Right atrium auricular region (tissue), 2 donors: Measurements from ENCODE around the gene MIGA1. TPM values are rescaled to one million over a fixed set of nuclear protein-coding genes. Genes with fewer than 3 reads are reported as not detected.

ENCODE experiments used
- DNase-seq: peaks from one replicate; pipeline ENCODE4 v3.0.0-alpha.2; 2019; ENCODE audit warnings: low spot score
- H3K27ac ChIP-seq, 2 donors: fragments of 200-600 bp; sonication (generic); 1 replicate in 1 of 2; 2 replicates in 1 of 2; pipeline ENCODE4 v1.5.1; 2016 to 2019
- H3K27me3 ChIP-seq, 2 donors: fragments of 200-600 bp; sonication (generic); one replicate each; pipeline versions ENCODE4 v1.5.1 to v1.6.0; 2017 to 2019
- H3K36me3 ChIP-seq: fragments of 200-600 bp; sonication (generic); one replicate; pipeline ENCODE4 v1.5.1; 2016
- H3K4me1 ChIP-seq, 2 donors: fragments of 200-600 bp; sonication (generic); one replicate each; pipeline versions ENCODE4 v1.5.1 to v1.6.0; 2017 to 2019
- H3K4me3 ChIP-seq, 2 donors: fragments of 200-600 bp; sonication (generic); 1 replicate in 1 of 2; 2 replicates in 1 of 2; pipeline ENCODE4 v1.5.1; 2017 to 2019; ENCODE audit warnings: mild to moderate bottlenecking in 1 of 2, moderate library complexity in 1 of 2
- H3K9me3 ChIP-seq, 2 donors: fragments of 200-600 bp; sonication (generic); one replicate each; pipeline ENCODE4 v1.5.1; 2019
- CTCF ChIP-seq, 2 donors: fragments of 200-600 bp; sonication (generic); IDR thresholded peaks; one replicate each; pipeline ENCODE4 v1.5.1; 2019; ENCODE audit warnings: antibody characterized with exemption in 2 of 2
- total RNA-seq, 2 donors: library from RNA; depleted of rRNA; stranded (reverse); fragments of >200 nt; gene quantifications; one replicate each; pipeline ENCODE4 v1.1.0, GENCODE V29; 2016

Gene MIGA1
- total RNA-seq, 2 donors from 2014 or later: 8.5 to 10.1 TPM

GRCh38 chr1:77866296-77866695 is 86.8 kb downstream of the MIGA1 start:
- Histone ChIP-seq H3K36me3 (peaks cover 26% of the 10 kb centered on the region), H3K4me1 (no peaks in the 10 kb centered on the region), H3K27ac (no peak overlapping the region), H3K27me3 (no peaks in the 10 kb centered on the region), H3K4me3 (no peak overlapping the region), H3K9me3 (no peaks in the 10 kb centered on the region)
- no peak for TF ChIP-seq CTCF (IDR thresholded peaks at IDR 0.05)
- DNase-seq: no peak

- no peaks in the 10 kb centered on the region for H3K27me3 ChIP-seq
- peaks cover 9% of the 10 kb centered on the region for H3K36me3 ChIP-seq
- H3K9me3 ChIP-seq: no peaks in the 10 kb centered on the region
- no peaks in the 10 kb centered on the region for H3K4me1 ChIP-seq
- no peak overlapping the region for H3K27ac ChIP-seq
- DNase-seq: no peak
- TF ChIP-seq CTCF (IDR thresholded peaks at IDR 0.05): no peak
- H3K4me3 ChIP-seq: no peak overlapping the region
These were observed 93.2 kb downstream of the MIGA1 start for GRCh38 chr1:77872645-77873044.

- H3K36me3 ChIP-seq: peaks cover 2% of the 10 kb centered on the region
These were observed 94.0 kb downstream of the MIGA1 start for GRCh38 chr1:77873461-77873860.

GRCh38 chr1:77874804-77875445 is 95.5 kb downstream of the MIGA1 start:
- H3K36me3 ChIP-seq: no peaks in the 10 kb centered on the region
- no peak overlapping the region for H3K4me3 ChIP-seq
- no peaks in the 10 kb centered on the region for H3K27me3 ChIP-seq
- no peak overlapping the region for H3K27ac ChIP-seq
- no peaks in the 10 kb centered on the region for H3K9me3 ChIP-seq
- no peak for DNase-seq
- no peaks in the 10 kb centered on the region for H3K4me1 ChIP-seq
- no peak for TF ChIP-seq CTCF (IDR thresholded peaks at IDR 0.05)

More at GRCh38 chr1:77873461-77873860, 94.0 kb downstream of the MIGA1 start:
- H3K9me3 ChIP-seq: no peaks in the 10 kb centered on the region
- TF ChIP-seq CTCF (IDR thresholded peaks at IDR 0.05): no peak
- no peak for DNase-seq
- no peak overlapping the region for H3K27ac ChIP-seq
- H3K4me3 ChIP-seq: no peak overlapping the region
- no peaks in the 10 kb centered on the region for H3K4me1 ChIP-seq
- no peaks in the 10 kb centered on the region for H3K27me3 ChIP-seq

GRCh38 chr1:77876884-77877283 is 97.4 kb downstream of the MIGA1 start:
- Histone ChIP-seq H3K27me3 (no peaks in the 10 kb centered on the region), H3K9me3 (no peaks in the 10 kb centered on the region), H3K36me3 (no peaks in the 10 kb centered on the region), H3K4me3 (no peak overlapping the region), H3K27ac (no peak overlapping the region), H3K4me1 (no peaks in the 10 kb centered on the region)
- TF ChIP-seq CTCF (IDR thresholded peaks at IDR 0.05): no peak
- no peak for DNase-seq

GRCh38 chr1:77881061-77881460 is 101.6 kb downstream of the MIGA1 start:
- TF ChIP-seq CTCF (IDR thresholded peaks at IDR 0.05): no peak
- Histone ChIP-seq H3K9me3 (no peaks in the 10 kb centered on the region), H3K27me3 (no peaks in the 10 kb centered on the region), H3K4me1 (no peaks in the 10 kb centered on the region), H3K4me3 (no peak overlapping the region), H3K36me3 (no peaks in the 10 kb centered on the region), H3K27ac (no peak overlapping the region)
- no peak for DNase-seq
